ENCODE results near the gene NUDT17.
A peak's percentile ranks its signal among the peaks of the same experiment; 100 is the strongest.

Gene NUDT17

DNA sequence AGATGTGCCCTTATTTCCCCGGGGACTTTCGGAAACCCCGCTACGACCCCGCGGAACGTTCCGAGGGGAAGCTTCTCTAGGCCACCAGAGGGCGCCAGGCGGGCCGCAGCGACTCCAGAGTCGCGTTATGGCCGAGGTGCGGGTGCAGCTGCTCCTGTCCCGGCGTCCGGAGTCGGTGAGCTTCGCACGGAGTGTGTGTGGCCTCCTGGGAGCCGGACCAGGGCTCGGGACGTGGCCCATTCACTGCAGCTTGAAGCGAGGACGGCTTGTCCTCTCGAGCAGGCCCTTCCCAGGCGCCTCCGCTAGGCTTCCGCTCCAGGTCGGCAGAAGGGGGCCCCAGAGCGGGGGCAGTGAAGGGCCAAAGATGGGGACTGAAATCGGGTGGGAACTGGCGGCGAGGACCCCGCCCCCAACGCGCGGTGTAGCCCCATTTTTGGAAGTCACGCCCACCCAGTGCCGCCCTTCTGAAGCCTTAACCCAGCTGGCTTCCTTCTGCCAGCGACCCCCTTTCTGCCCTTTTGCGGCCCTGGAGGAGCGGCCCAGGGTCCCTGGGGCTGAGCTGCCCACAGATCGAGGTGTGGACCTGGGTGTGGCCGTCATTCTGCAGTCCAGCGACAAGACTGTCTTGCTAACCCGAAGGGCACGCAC, at the start of gene NUDT17 (continued):
- TF ChIP-seq ZNF341 (tag by site-specific recombination; IDR thresholded peaks at IDR 0.05; ENCODE audit: low read depth): no peak
- no peak for TF ChIP-seq BCL11A (tag by site-specific recombination; IDR thresholded peaks at IDR 0.05; ENCODE audit: low read depth)
- TF ChIP-seq GFI1B (tag by site-specific recombination; IDR thresholded peaks at IDR 0.05): no peak
- TF ChIP-seq ZNF768 (tag by site-specific recombination; IDR thresholded peaks at IDR 0.05): no peak
- no peak for TF ChIP-seq ZNF843 (tag by site-specific recombination; IDR thresholded peaks at IDR 0.05)
- TF ChIP-seq, protein P1, sequence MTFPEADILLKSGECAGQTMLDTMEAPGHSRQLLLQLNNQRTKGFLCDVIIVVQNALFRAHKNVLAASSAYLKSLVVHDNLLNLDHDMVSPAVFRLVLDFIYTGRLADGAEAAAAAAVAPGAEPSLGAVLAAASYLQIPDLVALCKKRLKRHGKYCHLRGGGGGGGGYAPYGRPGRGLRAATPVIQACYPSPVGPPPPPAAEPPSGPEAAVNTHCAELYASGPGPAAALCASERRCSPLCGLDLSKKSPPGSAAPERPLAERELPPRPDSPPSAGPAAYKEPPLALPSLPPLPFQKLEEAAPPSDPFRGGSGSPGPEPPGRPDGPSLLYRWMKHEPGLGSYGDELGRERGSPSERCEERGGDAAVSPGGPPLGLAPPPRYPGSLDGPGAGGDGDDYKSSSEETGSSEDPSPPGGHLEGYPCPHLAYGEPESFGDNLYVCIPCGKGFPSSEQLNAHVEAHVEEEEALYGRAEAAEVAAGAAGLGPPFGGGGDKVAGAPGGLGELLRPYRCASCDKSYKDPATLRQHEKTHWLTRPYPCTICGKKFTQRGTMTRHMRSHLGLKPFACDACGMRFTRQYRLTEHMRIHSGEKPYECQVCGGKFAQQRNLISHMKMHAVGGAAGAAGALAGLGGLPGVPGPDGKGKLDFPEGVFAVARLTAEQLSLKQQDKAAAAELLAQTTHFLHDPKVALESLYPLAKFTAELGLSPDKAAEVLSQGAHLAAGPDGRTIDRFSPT (tag by site-specific recombination; IDR thresholded peaks at IDR 0.05): no peak
- TF ChIP-seq ZFP69B (tag by site-specific recombination; IDR thresholded peaks at IDR 0.05): no peak
- no peak for TF ChIP-seq ZNF558 (tag by site-specific recombination; IDR thresholded peaks at IDR 0.05)
- TF ChIP-seq MZF1 (tag by site-specific recombination; IDR thresholded peaks at IDR 0.05; ENCODE audit: borderline replicate concordance): no peak
- no peak for TF ChIP-seq ZNF560 (tag by site-specific recombination; IDR thresholded peaks at IDR 0.05; ENCODE audit: borderline replicate concordance)
- TF ChIP-seq SCRT1 (tag by site-specific recombination; IDR thresholded peaks at IDR 0.05; ENCODE audit: borderline replicate concordance): 0 out of 2 replicates have a peak, but pooled peaks have one; percentile 4
- TF ChIP-seq GLIS1 (tag by site-specific recombination; IDR thresholded peaks at IDR 0.05): 0 out of 2 replicates have a peak, but pooled peaks have one; percentile 10
- TF ChIP-seq ZIC2 (tag by site-specific recombination; IDR thresholded peaks at IDR 0.05): no peak
- TF ChIP-seq, protein P2, sequence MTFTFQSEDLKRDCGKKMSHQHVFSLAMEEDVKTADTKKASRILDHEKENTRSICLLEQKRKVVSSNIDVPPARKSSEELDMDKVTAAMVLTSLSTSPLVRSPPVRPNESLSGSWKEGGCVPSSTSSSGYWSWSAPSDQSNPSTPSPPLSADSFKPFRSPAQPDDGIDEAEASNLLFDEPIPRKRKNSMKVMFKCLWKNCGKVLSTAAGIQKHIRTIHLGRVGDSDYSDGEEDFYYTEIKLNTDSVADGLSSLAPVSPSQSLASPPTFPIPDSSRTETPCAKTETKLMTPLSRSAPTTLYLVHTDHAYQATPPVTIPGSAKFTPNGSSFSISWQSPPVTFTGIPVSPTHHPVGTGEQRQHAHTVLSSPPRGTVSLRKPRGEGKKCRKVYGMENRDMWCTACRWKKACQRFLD (tag by site-specific recombination; IDR thresholded peaks at IDR 0.05): no peak
- no peak for TF ChIP-seq ZNF138 (tag by site-specific recombination; IDR thresholded peaks at IDR 0.05; ENCODE audit: borderline replicate concordance)
- no peak for TF ChIP-seq KLF10 (tag by site-specific recombination; IDR thresholded peaks at IDR 0.05)
- TF ChIP-seq ZFP37 (tag by site-specific recombination; IDR thresholded peaks at IDR 0.05): peak; percentile 87
- no peak for TF ChIP-seq ZNF112 (tag by site-specific recombination; IDR thresholded peaks at IDR 0.05)
- TF ChIP-seq ZNF658 (tag by site-specific recombination; IDR thresholded peaks at IDR 0.05): no peak
- no peak for TF ChIP-seq ZNF677 (tag by site-specific recombination; IDR thresholded peaks at IDR 0.05)
- no peak for TF ChIP-seq ZNF645 (tag by site-specific recombination; IDR thresholded peaks at IDR 0.05)
- no peak for TF ChIP-seq ZSCAN23 (tag by site-specific recombination; IDR thresholded peaks at IDR 0.05)
- TF ChIP-seq RBAK (tag by site-specific recombination; IDR thresholded peaks at IDR 0.05): no peak
- TF ChIP-seq ZBTB17 (tag by site-specific recombination; IDR thresholded peaks at IDR 0.05): peak; percentile 59; the same call in 1 of the 2 replicates
- no peak for TF ChIP-seq ZNF239 (tag by site-specific recombination; IDR thresholded peaks at IDR 0.05)
- TF ChIP-seq, protein P3, sequence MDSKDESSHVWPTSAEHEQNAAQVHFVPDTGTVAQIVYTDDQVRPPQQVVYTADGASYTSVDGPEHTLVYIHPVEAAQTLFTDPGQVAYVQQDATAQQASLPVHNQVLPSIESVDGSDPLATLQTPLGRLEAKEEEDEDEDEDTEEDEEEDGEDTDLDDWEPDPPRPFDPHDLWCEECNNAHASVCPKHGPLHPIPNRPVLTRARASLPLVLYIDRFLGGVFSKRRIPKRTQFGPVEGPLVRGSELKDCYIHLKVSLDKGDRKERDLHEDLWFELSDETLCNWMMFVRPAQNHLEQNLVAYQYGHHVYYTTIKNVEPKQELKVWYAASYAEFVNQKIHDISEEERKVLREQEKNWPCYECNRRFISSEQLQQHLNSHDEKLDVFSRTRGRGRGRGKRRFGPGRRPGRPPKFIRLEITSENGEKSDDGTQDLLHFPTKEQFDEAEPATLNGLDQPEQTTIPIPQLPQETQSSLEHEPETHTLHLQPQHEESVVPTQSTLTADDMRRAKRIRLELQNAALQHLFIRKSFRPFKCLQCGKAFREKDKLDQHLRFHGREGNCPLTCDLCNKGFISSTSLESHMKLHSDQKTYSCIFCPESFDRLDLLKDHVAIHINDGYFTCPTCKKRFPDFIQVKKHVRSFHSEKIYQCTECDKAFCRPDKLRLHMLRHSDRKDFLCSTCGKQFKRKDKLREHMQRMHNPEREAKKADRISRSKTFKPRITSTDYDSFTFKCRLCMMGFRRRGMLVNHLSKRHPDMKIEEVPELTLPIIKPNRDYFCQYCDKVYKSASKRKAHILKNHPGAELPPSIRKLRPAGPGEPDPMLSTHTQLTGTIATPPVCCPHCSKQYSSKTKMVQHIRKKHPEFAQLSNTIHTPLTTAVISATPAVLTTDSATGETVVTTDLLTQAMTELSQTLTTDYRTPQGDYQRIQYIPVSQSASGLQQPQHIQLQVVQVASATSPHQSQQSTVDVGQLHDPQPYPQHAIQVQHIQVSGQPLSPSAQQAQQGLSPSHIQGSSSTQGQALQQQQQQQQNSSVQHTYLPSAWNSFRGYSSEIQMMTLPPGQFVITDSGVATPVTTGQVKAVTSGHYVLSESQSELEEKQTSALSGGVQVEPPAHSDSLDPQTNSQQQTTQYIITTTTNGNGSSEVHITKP (tag by site-specific recombination; IDR thresholded peaks at IDR 0.05): 0 out of 2 replicates have a peak, but pooled peaks have one; percentile 21
- no peak for TF ChIP-seq ZNF473 (tag by site-specific recombination; IDR thresholded peaks at IDR 0.05)
- peak; percentile 87 for TF ChIP-seq ZNF121 (tag by site-specific recombination; IDR thresholded peaks at IDR 0.05)
- peak; percentile 99 for TF ChIP-seq ZNF600 (tag by site-specific recombination; IDR thresholded peaks at IDR 0.05)
- TF ChIP-seq ZNF266 (tag by site-specific recombination; IDR thresholded peaks at IDR 0.05; ENCODE audit: low read depth): no peak
- peak; percentile 96 for TF ChIP-seq ZNF18 (tag by site-specific recombination; IDR thresholded peaks at IDR 0.05)
- TF ChIP-seq ZNF549 (tag by site-specific recombination; IDR thresholded peaks at IDR 0.05): no peak
- TF ChIP-seq ZNF514 (tag by site-specific recombination; IDR thresholded peaks at IDR 0.05): no peak
